Bronchial epithelial cell (primary cell): Measurements from ENCODE around the gene SOX11. TPM values are rescaled to one million over a fixed set of nuclear protein-coding genes. Genes with fewer than 3 reads are reported as not detected.
"Not testable (repeated sequence)": the region's sequence is repeated elsewhere in the genome, so short reads cannot be mapped to it uniquely, and the experiment has no call there.

Experiments used
- DNase-seq: peaks from one replicate; pipeline ENCODE4 v3.0.0-alpha.2; 2010; ENCODE audit warnings: low read depth
- FAIRE-seq: peaks from 2 replicates; lab custom pipeline; 2011; peaks lifted over from hg19 to GRCh38; lab: Jason Lieb, UNC
- H3K27me3 ChIP-seq: 2 replicates; pipeline ENCODE4 v1.5.1; 2011; ENCODE audit warnings: low read length; ENCODE audit not compliant: control insufficient read depth, insufficient read depth
- H3K36me3 ChIP-seq: 2 replicates; pipeline ENCODE4 v1.5.1; 2011; ENCODE audit warnings: low read length; ENCODE audit not compliant: control insufficient read depth, insufficient read depth
- H3K4me3 ChIP-seq: 2 replicates; pipeline ENCODE4 v1.5.1; 2011; ENCODE audit warnings: mild to moderate bottlenecking, low read depth, low read length, control low read depth
- total RNA-seq: library from RNA; depleted of rRNA; stranded (reverse); fragments of >200 nt; gene quantifications from 2 replicates; pipeline ENCODE4 v1.2.1, GENCODE V29; 2014
- TF ChIP-seq, protein P1 (sequence below): IDR thresholded peaks from 2 replicates; pipeline ENCODE4 v1.5.1; 2011; ENCODE audit warnings: mild to moderate bottlenecking, moderate library complexity, low read length, control low read depth, inconsistent platforms; ENCODE audit not compliant: insufficient read depth, severe bottlenecking

Gene SOX11
- total RNA-seq, 1 donor from 2014 or later = not detected

GRCh38 chr2:5665066-5665465 lies 27.1 kb upstream of the SOX11 start:
- FAIRE-seq = no peak
- DNase-seq = no peak
- H3K36me3 ChIP-seq = no peaks in the 10 kb centered on the region
- H3K27me3 ChIP-seq = no peaks in the 10 kb centered on the region
- TF ChIP-seq, protein P1, sequence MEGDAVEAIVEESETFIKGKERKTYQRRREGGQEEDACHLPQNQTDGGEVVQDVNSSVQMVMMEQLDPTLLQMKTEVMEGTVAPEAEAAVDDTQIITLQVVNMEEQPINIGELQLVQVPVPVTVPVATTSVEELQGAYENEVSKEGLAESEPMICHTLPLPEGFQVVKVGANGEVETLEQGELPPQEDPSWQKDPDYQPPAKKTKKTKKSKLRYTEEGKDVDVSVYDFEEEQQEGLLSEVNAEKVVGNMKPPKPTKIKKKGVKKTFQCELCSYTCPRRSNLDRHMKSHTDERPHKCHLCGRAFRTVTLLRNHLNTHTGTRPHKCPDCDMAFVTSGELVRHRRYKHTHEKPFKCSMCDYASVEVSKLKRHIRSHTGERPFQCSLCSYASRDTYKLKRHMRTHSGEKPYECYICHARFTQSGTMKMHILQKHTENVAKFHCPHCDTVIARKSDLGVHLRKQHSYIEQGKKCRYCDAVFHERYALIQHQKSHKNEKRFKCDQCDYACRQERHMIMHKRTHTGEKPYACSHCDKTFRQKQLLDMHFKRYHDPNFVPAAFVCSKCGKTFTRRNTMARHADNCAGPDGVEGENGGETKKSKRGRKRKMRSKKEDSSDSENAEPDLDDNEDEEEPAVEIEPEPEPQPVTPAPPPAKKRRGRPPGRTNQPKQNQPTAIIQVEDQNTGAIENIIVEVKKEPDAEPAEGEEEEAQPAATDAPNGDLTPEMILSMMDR = no peak
- H3K4me3 ChIP-seq = no peak overlapping the region

- no peak overlapping the region for H3K4me3 ChIP-seq
- H3K36me3 ChIP-seq = no peaks in the 10 kb centered on the region
- TF ChIP-seq, protein P1 = no peak
- FAIRE-seq (no peak), DNase-seq (no peak)
- H3K27me3 ChIP-seq = no peaks in the 10 kb centered on the region
Observed at GRCh38 chr2:5666798-5667197, 25.4 kb upstream of the SOX11 start.

GRCh38 chr2:5667655-5668054 lies 24.5 kb upstream of the SOX11 start:
- H3K36me3 ChIP-seq, H3K27me3 ChIP-seq, H3K4me3 ChIP-seq, FAIRE-seq, DNase-seq: not testable (repeated sequence)

GRCh38 chr2:5668682-5669250 lies 23.4 kb upstream of the SOX11 start:
- H3K4me3 ChIP-seq = no peak overlapping the region
- no peak for FAIRE-seq
- H3K27me3 ChIP-seq = no peaks in the 10 kb centered on the region
- TF ChIP-seq, protein P1 = no peak
- no peaks in the 10 kb centered on the region for H3K36me3 ChIP-seq
- no peak for DNase-seq

GRCh38 chr2:5672749-5673144 lies 19.4 kb upstream of the SOX11 start:
- no peaks in the 10 kb centered on the region for H3K27me3 ChIP-seq
- no peaks in the 10 kb centered on the region for H3K36me3 ChIP-seq
- TF ChIP-seq, protein P1 = no peak
- DNase-seq = no peak
- no peak for FAIRE-seq
- no peak overlapping the region for H3K4me3 ChIP-seq

DNA sequence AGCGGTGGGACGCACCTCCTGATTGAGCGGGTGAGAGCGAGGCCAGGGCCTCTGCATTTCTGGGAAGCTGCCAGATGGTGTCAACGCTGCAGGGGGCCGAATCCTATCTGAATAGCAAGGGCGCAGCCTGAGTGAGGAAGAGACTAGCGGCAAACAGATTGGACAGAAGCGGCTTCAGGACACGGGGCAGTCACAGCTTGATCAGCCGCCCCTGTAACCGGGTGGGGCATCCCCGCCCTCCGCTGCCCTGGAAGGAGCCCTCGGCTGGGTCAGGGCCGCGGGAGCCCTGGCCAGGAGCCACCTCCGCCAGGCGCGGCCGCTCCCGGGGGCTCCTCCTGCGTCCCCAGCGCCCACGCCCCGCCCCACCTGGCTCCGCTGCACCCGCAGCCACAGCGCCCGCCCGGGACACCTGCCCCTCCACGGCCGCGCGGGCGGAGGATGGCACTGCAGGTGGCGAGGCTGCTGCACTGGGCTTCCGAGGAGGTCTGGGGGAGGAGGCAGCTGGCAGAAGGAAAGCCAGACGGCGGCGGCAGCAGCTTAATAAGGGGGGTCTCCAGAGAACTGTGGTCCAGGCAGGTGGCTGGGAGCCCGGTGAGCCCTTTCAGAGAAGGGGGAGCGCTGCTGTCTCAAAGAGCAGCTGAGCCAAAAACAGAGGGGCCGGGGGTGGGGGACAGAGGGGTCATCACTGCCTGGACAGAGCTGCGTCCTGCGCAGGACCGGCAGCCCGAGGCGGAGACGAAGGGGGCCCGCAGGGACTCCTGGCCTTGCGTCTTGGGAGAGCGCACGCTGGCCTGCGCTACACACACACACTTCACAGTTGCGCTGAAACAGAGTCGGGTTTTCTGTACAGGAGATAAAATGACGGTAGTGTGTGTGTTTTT lies 18.8 kb upstream of the SOX11 start:
- no peak for FAIRE-seq
- Histone ChIP-seq H3K4me3 (no peak overlapping the region), H3K27me3 (no peaks in the 10 kb centered on the region), H3K36me3 (no peaks in the 10 kb centered on the region)
- TF ChIP-seq, protein P1 = no peak
- DNase-seq = no peak
